Measurements from ENCODE around the gene UNC93A.
"Not testable (repeated sequence)": the region's sequence is repeated elsewhere in the genome, so short reads cannot be mapped to it uniquely, and the experiment has no call there.

Gene UNC93A

DNA sequence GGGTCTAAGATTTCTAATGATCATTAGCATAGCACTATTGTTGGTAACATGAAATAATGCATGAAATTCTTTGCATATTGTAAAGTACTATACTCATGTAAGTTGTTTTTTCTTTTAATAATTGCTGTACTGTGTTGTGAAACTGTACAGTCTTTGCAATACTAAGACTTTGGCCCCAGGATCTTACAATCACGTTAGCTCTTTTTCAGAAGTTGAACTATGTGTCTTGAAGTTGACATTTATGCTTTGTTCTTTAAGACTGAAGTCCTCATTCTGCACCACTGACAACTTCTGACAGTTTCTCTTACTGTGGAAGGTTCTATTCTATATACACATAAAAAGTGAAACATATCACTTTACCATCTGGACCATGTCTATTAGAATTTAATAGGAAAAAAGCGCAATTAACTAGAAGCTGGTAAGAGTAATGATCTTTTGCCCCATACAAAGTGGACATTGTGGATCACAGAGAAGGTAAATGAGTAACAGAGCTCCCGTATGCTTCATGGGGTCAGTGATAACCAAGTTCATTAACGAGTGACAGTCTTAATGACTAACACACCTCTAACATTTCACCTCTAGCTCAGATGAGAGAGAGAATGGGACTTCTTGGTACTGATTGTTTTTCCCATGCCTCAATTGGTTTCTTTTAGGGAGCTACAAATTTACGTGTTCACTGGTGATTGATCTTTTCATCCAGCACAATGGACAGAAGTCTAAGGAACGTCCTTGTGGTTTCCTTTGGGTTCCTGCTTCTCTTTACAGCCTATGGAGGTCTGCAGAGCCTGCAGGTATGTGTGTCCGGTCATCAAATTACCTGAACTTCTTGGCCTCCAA, at the start of gene UNC93A:
Gene UNC93A (plus strand): TSS at position 530 of the 837 bp plus-strand sequence. CDS start 175 bp downstream, at position 705.
- DNase-seq (ENCODE audit: low read depth in 3 of 3), result no peak

DNA sequence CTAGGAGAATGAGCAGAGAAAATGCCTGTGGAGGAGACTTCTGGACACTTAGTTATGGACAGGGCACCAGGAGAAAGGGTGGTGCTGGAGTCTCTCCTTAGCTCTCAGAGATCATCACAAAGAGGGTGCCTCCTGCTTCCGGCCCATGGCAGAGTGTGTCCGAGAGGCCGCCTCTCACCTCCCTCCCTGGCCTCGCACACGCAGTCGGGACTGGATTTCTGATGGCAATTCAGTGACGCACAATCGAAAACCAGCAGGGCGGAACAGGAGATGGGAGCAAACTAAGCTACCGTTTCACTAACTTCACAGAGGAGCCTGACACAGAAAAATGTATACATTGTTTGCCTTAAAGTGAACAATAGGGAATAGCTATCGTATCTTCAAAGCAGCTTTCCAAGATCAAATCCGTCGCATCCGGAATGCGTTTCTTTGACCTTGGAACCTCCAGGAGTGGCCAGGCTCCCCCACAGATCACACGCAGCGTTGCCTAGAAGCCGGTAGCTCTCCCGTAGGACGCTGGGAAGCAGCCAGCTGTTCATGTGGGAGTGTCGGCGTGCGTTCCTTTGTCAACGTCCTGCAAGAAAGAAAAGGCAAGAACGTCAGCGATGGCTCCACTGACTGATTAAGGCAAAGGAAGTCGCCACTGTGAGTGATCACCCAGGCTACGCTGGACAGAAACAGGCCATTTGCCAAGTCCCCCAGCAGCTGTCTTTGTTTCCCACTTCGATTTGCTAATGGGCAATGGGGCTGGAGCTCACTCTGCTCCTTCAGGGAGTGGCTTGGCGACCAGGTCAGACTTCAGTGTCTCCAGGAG, 49.6 kb upstream of the UNC93A start:
- not testable (repeated sequence) for DNase-seq (ENCODE audit: low read depth in 3 of 3)

DNA sequence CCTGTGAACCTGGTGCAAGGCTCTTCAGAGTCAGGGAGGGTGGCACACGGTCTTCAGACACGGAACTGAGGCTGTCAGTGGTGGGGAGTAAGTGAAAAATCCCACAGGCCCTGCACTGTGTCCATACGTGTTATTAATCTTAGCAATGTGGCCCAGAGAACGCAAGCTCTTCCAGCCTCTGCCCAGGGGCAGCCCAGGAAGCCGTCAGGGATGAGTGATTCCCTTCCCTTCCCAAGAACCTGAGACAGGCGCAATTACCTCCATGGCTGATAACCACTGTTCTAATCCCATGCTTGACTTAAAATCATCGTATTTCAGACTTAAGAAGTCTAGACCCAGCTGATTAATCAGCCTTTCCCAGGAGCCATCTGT, 49.0 kb upstream of the UNC93A start:
- not testable (repeated sequence) for DNase-seq (ENCODE audit: low read depth in 3 of 3)

DNA sequence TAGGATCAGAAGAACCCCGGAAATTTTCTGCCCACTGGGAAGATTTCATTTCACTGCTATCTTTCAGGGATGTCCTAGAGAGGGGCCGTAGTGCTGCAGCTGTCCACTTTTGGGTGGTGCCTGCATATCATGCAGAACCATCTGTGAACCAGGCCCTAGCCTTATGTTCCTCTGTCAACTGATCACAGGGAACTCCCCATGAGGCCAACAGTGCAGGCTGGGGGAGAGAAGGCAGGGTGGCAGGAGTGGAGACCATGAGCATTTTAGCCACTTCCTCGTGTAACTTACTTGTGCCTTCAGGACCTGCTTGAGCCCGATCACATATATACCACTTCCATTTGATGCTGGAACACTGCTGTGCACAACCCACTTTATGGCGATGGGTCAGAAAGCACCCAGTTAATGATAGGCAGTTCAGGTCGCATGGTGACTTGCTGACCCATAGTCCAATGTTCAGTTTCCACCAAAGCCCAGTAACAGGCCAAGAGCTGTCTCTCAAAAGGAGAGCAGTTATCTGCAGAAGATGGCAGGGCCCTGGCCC, 48.5 kb upstream of the UNC93A start:
- not testable (repeated sequence) for DNase-seq (ENCODE audit: low read depth in 3 of 3)

DNA sequence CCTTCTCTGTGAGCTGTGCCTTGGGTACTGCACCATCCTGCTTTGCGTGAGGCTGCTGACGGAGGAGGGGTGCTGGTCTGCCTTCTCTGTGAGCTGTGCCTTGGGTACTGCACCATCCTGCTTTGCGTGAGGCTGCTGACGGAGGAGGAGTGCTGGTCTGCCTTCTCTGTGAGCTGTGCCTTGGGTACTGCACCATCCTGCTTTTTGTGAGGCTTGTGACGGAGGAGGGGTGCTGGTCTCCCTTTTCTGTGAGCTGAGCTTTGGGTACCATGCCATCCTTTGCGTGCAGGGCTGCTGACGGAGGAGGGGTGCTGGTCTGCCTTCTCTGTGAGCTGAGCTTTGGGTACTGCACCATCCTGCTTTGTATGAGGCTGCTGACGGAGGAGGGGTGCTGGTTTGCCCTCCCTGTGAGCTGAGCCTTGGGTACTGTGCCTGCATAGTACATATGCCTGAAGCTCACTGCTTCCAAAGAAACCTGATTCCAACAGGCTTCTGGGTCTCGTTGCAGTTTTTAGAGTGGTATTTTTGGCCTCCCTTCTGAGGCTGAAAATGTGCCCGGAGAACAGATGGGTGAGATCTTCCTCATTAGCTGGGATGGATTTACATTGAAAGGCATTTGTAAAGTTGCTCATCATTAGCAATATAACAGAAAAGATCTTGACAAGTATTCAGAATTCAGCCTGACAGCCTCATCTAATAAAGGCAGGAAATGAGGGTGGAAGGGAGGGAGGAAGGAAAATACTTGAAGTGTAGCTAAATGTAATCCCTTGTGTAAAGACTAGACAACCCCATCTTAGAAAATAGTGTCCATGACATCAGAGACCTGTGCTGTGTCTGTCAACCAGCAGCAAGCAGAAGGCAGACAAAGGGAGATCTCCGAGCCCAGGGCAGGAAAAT, 46.8 kb upstream of the UNC93A start:
- no peak for DNase-seq (ENCODE audit: low read depth in 3 of 3)

DNA sequence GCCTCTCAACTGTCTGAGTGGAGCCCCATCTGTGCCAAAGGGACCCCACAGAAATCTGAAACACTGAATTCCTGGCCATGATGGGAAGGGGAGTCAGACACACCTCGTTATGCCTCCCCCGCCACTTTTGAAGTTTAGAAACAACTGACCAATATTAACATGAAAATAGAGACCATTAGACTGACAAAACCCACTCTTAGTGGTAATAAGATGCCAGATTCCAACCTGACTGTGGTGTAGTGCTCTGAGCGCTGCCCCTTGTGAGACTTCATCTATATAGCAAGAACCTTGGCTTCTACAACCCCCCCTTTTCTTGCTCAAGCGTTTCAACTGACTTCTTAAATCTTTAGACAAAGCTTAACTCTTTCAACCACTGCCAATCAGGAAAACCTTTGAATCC, 46.1 kb upstream of the UNC93A start:
- no peak for DNase-seq (ENCODE audit: low read depth in 3 of 3)

DNA sequence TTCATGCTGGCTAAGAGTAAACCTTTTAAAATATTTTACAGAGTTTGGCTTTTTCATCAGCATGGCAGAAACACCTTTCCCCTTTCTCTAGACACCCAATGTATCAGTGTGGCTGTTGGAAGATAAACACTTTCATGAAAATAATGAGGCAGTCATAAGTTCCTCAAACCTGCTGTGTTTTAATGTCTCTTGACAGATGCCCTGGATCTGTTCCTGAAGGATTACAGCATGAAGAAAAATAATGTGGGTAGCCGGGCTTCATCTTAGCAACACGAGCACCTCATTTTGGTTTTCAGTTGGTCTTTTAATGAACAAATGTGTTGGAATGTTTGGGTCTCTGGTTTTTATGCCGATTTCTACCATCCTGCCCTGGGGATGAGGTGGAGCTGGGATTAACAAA, 45.5 kb upstream of the UNC93A start:
- DNase-seq (ENCODE audit: low read depth in 3 of 3), result no peak

DNA sequence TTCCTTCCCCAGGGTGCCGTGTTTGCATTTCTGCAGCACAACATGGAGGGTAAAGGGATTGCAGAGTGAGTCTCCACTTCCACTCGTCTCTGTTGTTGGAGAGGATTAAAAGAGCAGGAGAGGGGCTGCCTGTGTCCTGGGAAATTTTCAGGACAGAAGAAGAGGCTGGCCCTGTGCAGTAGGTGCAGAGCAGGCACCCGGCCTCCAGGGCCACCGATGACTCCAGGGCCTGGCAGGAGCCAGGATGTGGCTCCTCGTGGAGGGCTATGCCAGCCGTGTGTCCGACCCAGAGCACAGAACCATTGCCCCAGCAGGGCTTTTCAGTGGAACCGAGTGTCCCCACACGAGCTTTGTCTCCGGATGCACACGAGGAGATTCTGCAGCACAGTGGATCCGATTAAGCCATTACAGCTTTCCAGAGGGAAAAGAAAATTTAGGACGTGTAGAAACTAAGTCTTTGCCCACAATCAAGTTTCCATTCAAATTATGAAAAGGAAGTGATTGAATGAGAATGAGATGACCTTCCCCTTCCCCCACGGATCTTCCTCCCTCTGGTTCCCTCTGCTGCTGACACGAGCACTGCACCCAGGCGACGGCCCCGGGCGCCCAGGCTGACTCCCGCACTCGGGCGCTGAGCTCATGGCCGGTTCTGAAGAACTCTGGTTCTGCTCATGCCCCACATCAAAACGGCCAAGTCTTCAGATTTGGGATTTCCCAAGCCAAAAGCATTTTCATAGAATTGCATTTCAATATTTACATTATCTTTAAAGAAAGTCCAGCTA, 43.1 kb upstream of the UNC93A start:
- no peak for DNase-seq (ENCODE audit: low read depth in 3 of 3)

DNA sequence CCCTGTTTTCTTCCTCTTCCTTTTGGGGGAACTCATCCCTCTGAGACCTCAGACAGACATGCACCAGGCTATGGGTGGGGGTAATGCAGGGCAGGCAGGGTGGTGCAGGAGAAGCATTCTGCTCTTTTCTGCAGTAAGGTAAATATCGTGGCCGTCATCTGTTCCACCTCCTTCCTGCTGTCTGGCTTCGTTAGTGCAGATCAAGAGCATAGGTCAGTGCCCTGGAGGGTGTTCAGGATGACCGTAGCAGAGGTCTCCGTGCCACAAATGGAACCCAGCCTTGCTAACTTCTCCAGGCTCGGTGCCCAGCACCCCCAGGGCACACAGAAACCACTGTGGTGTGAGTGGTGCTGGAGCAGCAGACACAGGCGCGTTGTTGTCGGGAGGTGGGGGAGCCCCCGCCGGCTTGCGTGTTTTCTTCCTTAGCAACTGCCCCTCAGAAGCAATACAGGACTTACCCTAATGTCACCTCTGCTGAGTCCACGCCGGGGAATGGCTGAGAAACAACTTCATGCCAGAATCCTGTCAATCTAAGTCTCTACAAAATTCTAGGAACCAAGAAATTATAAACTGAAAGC, 42.1 kb upstream of the UNC93A start:
- DNase-seq (ENCODE audit: low read depth in 3 of 3), result not testable (repeated sequence)

DNA sequence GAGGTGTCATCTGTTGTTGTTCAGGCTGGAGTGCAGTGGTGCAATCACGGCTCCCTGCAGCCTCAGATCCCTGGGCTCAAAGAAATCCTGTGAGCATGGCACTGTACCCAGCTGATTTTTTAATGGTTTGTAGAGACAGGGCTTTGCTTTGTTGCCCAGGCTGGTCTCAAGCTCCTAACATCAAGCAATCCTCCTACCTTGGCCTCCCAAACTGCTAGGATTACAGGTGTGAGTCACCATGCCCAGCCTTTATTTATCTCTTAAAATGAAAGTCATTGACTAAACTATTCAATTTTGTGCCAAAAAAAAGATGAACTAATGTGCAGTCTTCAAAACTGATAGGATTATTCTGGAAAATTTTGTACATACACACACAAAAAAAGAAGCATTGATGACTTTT, 38.8 kb upstream of the UNC93A start:
- no peak for DNase-seq (ENCODE audit: low read depth in 3 of 3)

DNA sequence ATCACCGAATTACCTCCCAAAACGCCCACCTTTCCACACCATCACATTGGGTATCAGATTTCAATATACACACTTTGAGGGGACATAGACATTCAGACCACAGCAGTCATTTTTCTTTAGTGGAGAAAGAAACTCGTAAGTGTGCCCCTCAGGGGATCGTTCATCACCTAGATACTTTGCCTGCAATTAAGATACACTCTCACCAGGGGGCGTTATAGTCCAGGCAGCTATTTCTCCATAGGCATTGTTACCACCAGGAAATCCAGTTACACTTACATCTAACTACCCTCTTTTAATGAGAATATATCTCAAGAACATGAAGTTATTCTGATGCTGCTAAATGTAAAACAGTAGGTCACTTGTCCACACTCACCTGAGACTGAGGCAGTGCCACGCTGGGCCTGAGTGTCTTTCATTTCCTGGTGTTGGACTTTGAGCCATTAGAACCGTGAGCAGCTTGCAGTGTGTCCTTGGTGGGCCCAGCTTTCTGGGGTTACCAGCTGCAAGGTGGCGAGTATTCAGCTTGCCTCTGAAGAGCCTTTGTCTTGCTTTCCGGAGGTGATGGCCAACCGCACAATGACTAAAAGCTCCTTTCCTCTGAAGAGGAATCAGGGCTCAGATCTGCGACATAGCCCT, 35.1 kb upstream of the UNC93A start:
- DNase-seq (ENCODE audit: low read depth in 3 of 3), result no peak

DNA sequence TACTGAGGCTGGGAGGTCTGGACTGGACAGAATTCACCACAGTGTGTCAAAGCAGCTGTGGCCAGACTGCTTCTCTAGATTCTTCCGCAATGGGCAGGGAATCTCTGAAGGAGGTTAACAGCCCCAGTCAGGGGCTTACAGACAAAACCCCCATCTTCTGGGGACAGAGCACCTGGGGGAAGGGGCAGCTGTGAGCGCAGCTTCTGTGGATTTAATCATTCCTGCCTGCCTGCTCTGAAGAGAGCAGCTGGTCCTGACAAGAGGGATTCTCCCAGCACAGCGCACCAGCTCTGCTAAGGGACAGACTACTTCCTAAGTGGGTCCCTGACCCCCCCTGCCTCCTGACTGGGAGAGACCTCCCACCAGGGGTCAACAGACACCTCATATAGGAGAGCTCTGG, 32.5 kb upstream of the UNC93A start:
- no peak for DNase-seq (ENCODE audit: low read depth in 3 of 3)

DNA sequence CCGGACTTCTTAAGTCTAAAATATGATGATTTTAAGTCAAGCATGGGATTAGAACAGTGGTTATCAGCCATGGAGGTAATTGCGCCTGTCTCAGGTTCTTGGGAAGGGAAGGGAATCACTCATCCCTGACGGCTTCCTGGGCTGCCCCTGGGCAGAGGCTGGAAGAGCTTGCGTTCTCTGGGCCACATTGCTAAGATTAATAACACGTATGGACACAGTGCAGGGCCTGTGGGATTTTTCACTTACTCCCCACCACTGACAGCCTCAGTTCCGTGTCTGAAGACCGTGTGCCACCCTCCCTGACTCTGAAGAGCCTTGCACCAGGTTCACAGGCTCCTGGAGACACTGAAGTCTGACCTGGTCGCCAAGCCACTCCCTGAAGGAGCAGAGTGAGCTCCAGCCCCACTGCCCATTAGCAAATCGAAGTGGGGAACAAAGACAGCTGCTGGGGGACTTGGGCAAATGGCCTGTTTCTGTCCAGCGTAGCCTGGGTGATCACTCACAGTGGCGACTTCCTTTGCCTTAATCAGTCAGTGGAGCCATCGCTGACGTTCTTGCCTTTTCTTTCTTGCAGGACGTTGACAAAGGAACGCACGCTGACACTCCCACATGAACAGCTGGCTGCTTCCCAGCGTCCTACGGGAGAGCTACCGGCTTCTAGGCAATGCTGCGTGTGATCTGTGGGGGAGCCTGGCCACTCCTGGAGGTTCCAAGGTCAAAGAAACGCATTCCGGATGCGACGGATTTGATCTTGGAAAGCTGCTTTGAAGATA, 24.9 kb upstream of the UNC93A start:
- not testable (repeated sequence) for DNase-seq (ENCODE audit: low read depth in 3 of 3)

DNA sequence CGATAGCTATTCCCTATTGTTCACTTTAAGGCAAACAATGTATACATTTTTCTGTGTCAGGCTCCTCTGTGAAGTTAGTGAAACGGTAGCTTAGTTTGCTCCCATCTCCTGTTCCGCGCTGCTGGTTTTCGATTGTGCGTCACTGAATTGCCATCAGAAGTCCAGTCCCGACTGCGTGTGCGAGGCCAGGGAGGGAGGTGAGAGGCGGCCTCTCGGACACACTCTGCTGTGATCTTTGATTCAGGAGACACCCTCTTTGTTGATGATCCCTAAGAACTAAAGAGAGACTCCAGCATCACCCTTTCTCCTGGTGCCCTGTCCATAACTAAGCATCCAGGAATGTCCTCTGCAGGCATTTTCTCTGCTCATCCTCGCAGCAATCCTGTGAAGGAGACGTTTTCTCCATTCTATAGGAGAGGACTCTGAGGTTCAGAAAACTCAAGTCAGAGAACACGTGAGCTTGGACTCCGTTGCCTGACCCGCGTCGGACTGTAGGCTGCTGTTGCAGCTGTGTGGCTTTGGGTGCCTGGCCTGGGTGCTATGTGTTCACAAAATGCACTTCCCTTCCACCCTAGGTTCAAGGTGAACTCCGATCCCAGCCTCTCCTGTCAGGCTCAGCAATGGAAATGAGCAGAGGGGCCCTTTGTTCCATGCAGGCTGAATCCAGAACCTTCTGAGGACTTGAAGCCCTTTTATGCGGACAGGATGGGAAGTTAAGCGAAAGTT, 24.1 kb upstream of the UNC93A start:
- DNase-seq (ENCODE audit: low read depth in 3 of 3), result no peak

DNA sequence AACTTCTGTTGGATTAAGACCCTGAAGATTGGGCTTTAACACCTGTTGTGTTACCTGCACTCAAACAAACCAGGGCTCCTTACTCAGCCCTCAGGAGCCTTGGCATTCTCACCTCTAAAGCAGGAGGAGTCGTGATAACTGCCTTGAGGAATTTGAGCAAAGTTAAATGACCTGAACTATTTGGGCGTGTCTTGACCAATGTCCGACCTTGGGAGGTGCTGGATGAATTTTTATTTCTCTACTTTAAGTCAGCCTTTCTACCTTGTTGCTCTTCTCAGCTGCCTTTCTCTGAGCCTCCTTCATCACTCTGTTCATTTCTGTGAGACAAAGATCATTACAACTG, 23.6 kb upstream of the UNC93A start:
- not testable (repeated sequence) for DNase-seq (ENCODE audit: low read depth in 3 of 3)

DNA sequence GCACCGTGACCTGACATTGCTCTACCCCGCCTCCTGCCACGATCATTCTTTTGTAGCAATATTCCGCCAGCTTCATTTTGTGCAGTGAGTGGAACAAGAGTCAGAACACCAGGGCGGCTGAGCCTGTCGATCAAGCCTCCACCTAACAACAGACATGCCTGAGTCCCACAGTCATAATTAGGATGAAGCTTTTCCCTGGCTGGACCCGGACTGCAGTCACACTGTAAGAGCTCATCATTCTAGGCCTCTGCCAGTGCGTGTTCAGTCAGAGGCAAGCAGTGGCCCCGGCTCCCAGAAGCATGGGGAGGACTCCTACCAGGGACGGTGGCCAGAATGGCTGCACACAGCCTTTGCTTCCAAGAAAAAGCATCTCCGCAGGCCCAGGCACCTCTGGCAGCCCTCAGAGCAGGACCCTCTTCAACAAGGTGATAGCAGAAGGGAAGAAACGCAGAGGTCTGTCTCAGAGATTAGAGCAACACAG, 23.2 kb upstream of the UNC93A start:
- DNase-seq (ENCODE audit: low read depth in 3 of 3), result no peak

DNA sequence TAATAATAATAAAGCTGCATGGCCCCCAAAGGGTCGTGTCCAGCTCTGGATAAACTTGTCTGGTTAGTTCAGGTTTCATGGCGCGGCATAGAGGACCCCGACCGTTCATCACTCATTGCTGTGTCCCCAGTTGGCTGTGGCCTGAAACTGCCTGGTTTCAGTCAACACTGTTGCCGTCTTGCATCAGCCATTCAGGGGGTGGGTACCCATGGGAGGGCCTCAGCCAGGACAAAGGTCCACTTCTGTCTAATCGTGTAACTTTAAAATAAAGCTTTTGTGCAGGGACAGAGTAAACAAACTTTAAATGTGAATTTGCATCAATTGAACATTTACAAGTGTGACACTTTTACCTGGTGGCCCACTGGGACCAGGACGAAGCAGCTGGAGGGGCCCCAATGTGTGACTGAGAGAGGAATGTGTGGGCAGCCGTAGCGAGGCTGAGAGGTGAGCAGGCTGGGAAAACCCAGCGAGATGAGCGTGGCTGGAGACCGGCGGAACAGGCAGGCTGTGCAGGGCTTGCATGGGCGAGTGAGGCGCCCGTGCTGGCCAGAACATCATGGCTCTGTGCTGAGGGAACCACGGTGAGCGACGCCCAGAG, 22.3 kb upstream of the UNC93A start:
- no peak for DNase-seq (ENCODE audit: low read depth in 3 of 3)
